Mesenchymal stem cell (in vitro differentiated cells and primary cell): ENCODE results near the gene CCR4.

Experiments
- DNase-seq: peaks from one replicate; pipeline ENCODE4 v3.0.0-alpha.2; 2013
- H2AFZ ChIP-seq: one replicate; pipeline ENCODE4 v1.6.1; 2013; ENCODE audit warnings: low read depth, mild to moderate bottlenecking, control low read depth, inconsistent platforms, low read length, moderate library complexity
- H2AK5ac ChIP-seq: 2 replicates; pipeline ENCODE4 v1.6.1; 2013; ENCODE audit warnings: low read length, moderate library complexity, mild to moderate bottlenecking, inconsistent platforms; ENCODE audit not compliant: severe bottlenecking
- H2BK120ac ChIP-seq: one replicate; pipeline ENCODE4 v1.6.1; 2013; ENCODE audit warnings: low read depth, mild to moderate bottlenecking, inconsistent platforms, low read length, moderate library complexity
- H2BK12ac ChIP-seq, 2 experiments: one replicate each; pipeline ENCODE4 v1.6.1; 2013; ENCODE audit warnings: inconsistent platforms in 2 of 2, low read length in 2 of 2, mild to moderate bottlenecking in 2 of 2, moderate library complexity in 2 of 2, control low read depth in 1 of 2
- H2BK15ac ChIP-seq: one replicate; pipeline ENCODE4 v1.6.1; 2013; ENCODE audit warnings: mild to moderate bottlenecking, low read depth, inconsistent platforms; ENCODE audit not compliant: poor library complexity, severe bottlenecking
- H2BK5ac ChIP-seq: 2 replicates; pipeline ENCODE4 v1.6.1; 2013; ENCODE audit warnings: low read depth, mild to moderate bottlenecking, low read length, control low read depth, inconsistent platforms; ENCODE audit not compliant: poor library complexity, severe bottlenecking
- H3K14ac ChIP-seq, 2 experiments: one replicate each; pipeline ENCODE4 v1.6.1; 2013; ENCODE audit warnings: inconsistent platforms in 2 of 2, low read length in 2 of 2, control low read depth in 1 of 2, mild to moderate bottlenecking in 1 of 2, moderate library complexity in 1 of 2
- H3K18ac ChIP-seq, 2 experiments: one replicate each; pipeline ENCODE4 v1.6.1; 2013; ENCODE audit warnings: inconsistent platforms in 2 of 2, low read length in 2 of 2, control low read depth in 1 of 2, low read depth in 1 of 2, mild to moderate bottlenecking in 1 of 2
- H3K23ac ChIP-seq, 2 experiments: one replicate each; pipeline ENCODE4 v1.6.1; 2013; ENCODE audit warnings: inconsistent platforms in 2 of 2, low read length in 2 of 2, mild to moderate bottlenecking in 2 of 2, moderate library complexity in 2 of 2, control low read depth in 1 of 2
- H3K27ac ChIP-seq: 2 replicates; pipeline ENCODE4 v1.5.1; 2013; ENCODE audit warnings: mild to moderate bottlenecking, moderate library complexity, low read length, control low read depth, inconsistent platforms; ENCODE audit not compliant: poor library complexity, severe bottlenecking
- H3K27me3 ChIP-seq, 2 experiments: 2 replicates each; pipeline versions ENCODE4 v1.6.1 to v1.7.0; 2013; ENCODE audit warnings: low read length in 2 of 2, mild to moderate bottlenecking in 2 of 2, moderate library complexity in 2 of 2, control low read depth in 1 of 2, inconsistent platforms in 1 of 2; ENCODE audit not compliant: control insufficient read depth in 1 of 2, insufficient read depth in 1 of 2
- H3K36me3 ChIP-seq, 2 experiments: 2 replicates each; pipeline versions ENCODE4 v1.6.1 to v1.7.0; 2013; ENCODE audit warnings: low read length in 2 of 2, control low read depth in 1 of 2, inconsistent platforms in 1 of 2, low read depth in 1 of 2, mild to moderate bottlenecking in 1 of 2; ENCODE audit not compliant: insufficient read depth in 2 of 2, control insufficient read depth in 1 of 2
- H3K4ac ChIP-seq, 2 experiments: one replicate each; pipeline ENCODE4 v1.6.1; 2013; ENCODE audit warnings: inconsistent platforms in 2 of 2, low read length in 2 of 2, mild to moderate bottlenecking in 2 of 2, moderate library complexity in 2 of 2, control low read depth in 1 of 2, low read depth in 1 of 2
- H3K4me1 ChIP-seq: 2 replicates; pipeline ENCODE4 v1.6.1; 2013; ENCODE audit warnings: low read depth, low read length, control low read depth; ENCODE audit not compliant: control insufficient read depth, insufficient read depth
- H3K4me2 ChIP-seq: 2 replicates; pipeline ENCODE4 v1.6.1; 2013; ENCODE audit warnings: low read length, mild to moderate bottlenecking, inconsistent platforms; ENCODE audit not compliant: poor library complexity, severe bottlenecking
- H3K4me3 ChIP-seq, 2 experiments: 2 replicates each; pipeline versions ENCODE4 v1.5.1 to v1.7.0; 2013; ENCODE audit warnings: low read length in 2 of 2, mild to moderate bottlenecking in 2 of 2, control low read depth in 1 of 2, low read depth in 1 of 2; ENCODE audit not compliant: insufficient read depth in 1 of 2
- H3K79me1 ChIP-seq: replicated peaks from 2 replicates; pipeline ENCODE4 v1.6.1; 2013; ENCODE audit warnings: mild to moderate bottlenecking, control low read depth, low read length, inconsistent platforms; ENCODE audit not compliant: poor library complexity, severe bottlenecking
- H3K9ac ChIP-seq: 2 replicates; pipeline ENCODE4 v1.7.0; 2013; ENCODE audit warnings: mild to moderate bottlenecking, low read length, moderate library complexity
- H3K9me3 ChIP-seq: 2 replicates; pipeline ENCODE4 v1.7.0; 2013; ENCODE audit warnings: mild to moderate bottlenecking, low read length; ENCODE audit not compliant: control insufficient read depth
- H4K8ac ChIP-seq: one replicate; pipeline ENCODE4 v1.6.1; 2013; ENCODE audit warnings: inconsistent platforms, mild to moderate bottlenecking, low read length, moderate library complexity
- H4K91ac ChIP-seq: one replicate; pipeline ENCODE4 v1.6.1; 2013; ENCODE audit warnings: mild to moderate bottlenecking, low read length, inconsistent platforms
- WGBS: methylation state at CpG from one replicate; pipeline ENCODE4 v1.1.7; 2013; ENCODE audit warnings: mixed read lengths; 5-methylcytosine and 5-hydroxymethylcytosine counted together

The CCR4 gene

DNA sequence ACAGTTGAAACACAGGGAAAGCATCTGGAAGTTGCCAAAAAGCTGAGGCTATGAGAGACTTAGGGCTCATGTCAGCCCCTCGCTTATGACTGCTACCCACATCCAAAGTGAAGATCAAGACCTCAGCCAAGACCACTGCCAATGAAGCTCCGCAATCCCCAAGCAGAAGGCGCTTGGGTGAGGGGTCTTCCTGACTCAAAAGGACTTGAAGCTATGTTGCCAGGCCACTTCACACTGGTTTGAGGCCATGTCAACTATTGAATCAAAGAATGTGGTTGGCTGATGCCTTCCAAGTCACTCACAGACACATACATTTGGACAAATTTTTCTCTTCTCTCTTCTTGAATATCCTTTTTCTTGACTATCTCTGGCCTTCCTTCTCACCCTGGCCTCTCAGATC is 928 bp upstream of the CCR4 start:
- Histone ChIP-seq H3K18ac (no peak overlapping the region), H2AK5ac (no peak overlapping the region), H2AFZ (no peak overlapping the region), H3K4ac (no peak overlapping the region), H3K36me3 (no peaks in the 10 kb centered on the region), H3K23ac (no peak overlapping the region), H3K79me1 (no peaks in the 10 kb centered on the region), H3K4me3 (no peak overlapping the region), H3K14ac (no peak overlapping the region), H3K9ac (no peak overlapping the region), H2BK12ac (no peak overlapping the region), H4K91ac (no peak overlapping the region), H3K4me2 (no peak overlapping the region), H3K27ac (no peak overlapping the region), H3K4me1 (no peaks in the 10 kb centered on the region), H4K8ac (no peak overlapping the region), H2BK5ac (no peak overlapping the region), H2BK120ac (no peak overlapping the region), H3K9me3 (no peaks in the 10 kb centered on the region), H2BK15ac (no peak overlapping the region), H3K27me3 (peaks cover 16 to 21% of the 10 kb centered on the region in 2 experiments)
- DNase-seq = no peak
- WGBS = 96% methylated on average over 3 of the region's 3 CpGs

DNA sequence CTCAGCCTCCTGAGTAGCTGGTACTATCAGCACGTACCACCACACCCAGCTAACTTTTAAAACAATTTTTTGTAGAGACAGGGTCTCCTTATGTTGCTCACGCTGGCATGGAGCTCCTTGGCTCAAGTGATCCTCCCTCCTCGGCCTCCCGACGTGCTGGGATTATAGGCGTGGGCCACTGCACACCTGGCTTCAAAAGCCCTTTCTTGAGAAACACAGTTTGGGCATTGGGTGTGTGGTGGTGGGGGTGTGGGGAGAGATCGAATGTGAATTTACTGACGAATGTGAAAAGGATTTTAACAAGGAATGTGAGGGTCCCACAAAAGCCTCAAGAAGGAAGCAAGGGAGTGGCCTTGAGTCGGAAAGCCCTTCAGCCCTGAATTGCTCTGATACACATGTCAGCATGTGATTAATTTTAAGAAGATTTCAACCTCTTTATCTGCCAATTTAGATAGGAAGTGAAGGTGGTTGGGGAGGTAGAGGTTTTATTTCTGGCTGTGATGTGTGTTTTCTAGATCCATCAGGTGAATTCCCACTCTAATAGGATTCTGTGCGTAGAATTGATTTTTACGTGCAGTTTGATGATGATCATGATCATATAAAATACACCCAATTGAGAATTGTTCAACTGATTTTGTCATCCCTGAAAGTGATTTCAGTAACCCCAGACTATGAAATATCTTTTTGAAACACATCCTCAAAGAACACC is 1.1 kb downstream of the CCR4 start:
- Histone ChIP-seq H2BK12ac (no peak overlapping the region), H3K4me3 (no peak overlapping the region), H2BK5ac (no peak overlapping the region)

DNA sequence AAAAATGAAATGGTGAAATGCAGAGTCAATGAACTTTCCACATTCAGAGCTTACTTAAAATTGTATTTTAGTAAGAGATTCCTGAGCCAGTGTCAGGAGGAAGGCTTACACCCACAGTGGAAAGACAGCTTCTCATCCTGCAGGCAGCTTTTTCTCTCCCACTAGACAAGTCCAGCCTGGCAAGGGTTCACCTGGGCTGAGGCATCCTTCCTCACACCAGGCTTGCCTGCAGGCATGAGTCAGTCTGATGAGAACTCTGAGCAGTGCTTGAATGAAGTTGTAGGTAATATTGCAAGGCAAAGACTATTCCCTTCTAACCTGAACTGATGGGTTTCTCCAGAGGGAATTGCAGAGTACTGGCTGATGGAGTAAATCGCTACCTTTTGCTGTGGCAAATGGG is 3.1 kb downstream of the CCR4 start:
- Histone ChIP-seq H3K9me3 (no peaks in the 10 kb centered on the region), H3K4me3 (no peak overlapping the region), H3K4ac (no peak overlapping the region), H3K18ac (no peak overlapping the region), H2BK5ac (no peak overlapping the region), H3K27ac (no peak overlapping the region), H3K36me3 (no peaks in the 10 kb centered on the region), H3K27me3 (peaks cover 19 to 21% of the 10 kb centered on the region in 2 experiments), H4K91ac (no peak overlapping the region), H3K4me2 (no peak overlapping the region), H2BK12ac (no peak overlapping the region), H2BK15ac (no peak overlapping the region), H2AK5ac (no peak overlapping the region), H3K9ac (no peak overlapping the region), H3K79me1 (no peaks in the 10 kb centered on the region), H2BK120ac (no peak overlapping the region), H2AFZ (no peak overlapping the region), H4K8ac (no peak overlapping the region), H3K4me1 (peaks cover 2% of the 10 kb centered on the region), H3K23ac (no peak overlapping the region), H3K14ac (no peak overlapping the region)
- 100% methylated on average over 1 of the region's 1 CpG for WGBS
- DNase-seq = no peak

More for the DNA sequence above, 1.1 kb downstream of the CCR4 start:
- no peaks in the 10 kb centered on the region for H3K4me1 ChIP-seq
- no peak overlapping the region for H3K4me2 ChIP-seq
- no peak overlapping the region for H2AK5ac ChIP-seq
- H3K14ac ChIP-seq = no peak overlapping the region
- H3K4ac ChIP-seq = no peak overlapping the region
- no peak overlapping the region for H3K9ac ChIP-seq
- H2BK15ac ChIP-seq = no peak overlapping the region
- 81% methylated on average over 9 of the region's 11 CpGs for WGBS
- H3K23ac ChIP-seq = no peak overlapping the region
- DNase-seq = no peak
- no peaks in the 10 kb centered on the region for H3K79me1 ChIP-seq
- no peak overlapping the region for H4K8ac ChIP-seq
- H3K18ac ChIP-seq = no peak overlapping the region
- no peak overlapping the region for H2AFZ ChIP-seq
- H3K27ac ChIP-seq = no peak overlapping the region
- H3K9me3 ChIP-seq = no peaks in the 10 kb centered on the region
- peaks cover 16 to 21% of the 10 kb centered on the region in 2 experiments for H3K27me3 ChIP-seq
- no peak overlapping the region for H4K91ac ChIP-seq
- H2BK120ac ChIP-seq = no peak overlapping the region
- no peaks in the 10 kb centered on the region for H3K36me3 ChIP-seq

DNA sequence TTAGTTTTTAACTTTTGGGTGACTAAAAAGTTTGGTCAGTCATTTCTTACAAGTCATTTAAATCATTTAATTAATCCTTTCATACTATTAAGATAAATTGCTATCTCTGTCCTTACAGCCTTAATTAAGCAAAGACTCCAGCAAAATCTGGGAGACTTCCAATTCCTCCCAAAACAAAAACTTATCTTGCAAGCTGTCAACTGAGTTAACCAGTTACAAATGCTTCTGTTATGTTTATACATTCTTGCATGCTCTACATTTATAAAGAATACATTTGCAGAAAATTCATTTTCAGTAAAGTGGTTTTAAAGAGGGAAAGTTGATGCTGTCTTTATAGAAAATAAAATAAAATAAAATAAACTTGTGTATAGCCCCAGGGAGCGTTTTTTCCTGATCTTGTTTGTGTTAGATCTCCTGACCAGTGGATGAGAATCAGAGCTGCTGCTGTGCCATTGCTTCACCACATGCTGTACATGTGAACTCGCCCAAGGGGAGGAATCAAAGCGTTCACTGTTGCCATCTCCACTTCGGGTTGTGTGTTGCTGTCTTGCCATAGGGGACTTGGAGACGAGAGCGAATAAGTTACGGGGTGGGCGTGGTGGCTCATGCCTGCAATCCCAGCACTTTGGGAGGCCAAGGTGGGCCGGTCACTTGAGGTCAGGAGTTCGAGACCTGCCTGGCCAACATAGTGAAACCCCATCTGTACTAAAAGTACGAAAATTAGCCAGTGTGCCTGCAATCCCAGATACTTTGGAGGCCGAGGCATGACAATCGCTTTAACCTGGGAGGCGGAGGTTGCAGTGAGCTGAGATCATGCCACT is 5.5 kb downstream of the CCR4 start:
- Histone ChIP-seq H3K79me1 (no peaks in the 10 kb centered on the region), H2BK120ac (no peak overlapping the region), H3K27me3 (peaks cover 11 to 17% of the 10 kb centered on the region in 2 experiments), H3K9me3 (no peaks in the 10 kb centered on the region), H2BK5ac (no peak overlapping the region), H3K4ac (no peak overlapping the region), H3K18ac (no peak overlapping the region), H4K8ac (no peak overlapping the region), H3K4me3 (no peak overlapping the region), H2BK12ac (no peak overlapping the region), H3K4me1 (peaks cover 2% of the 10 kb centered on the region), H3K27ac (no peak overlapping the region), H4K91ac (no peak overlapping the region), H3K4me2 (no peak overlapping the region), H3K36me3 (no peaks in the 10 kb centered on the region), H3K23ac (no peak overlapping the region), H2BK15ac (no peak overlapping the region), H2AK5ac (no peak overlapping the region), H3K9ac (no peak overlapping the region), H2AFZ (no peak overlapping the region), H3K14ac (no peak overlapping the region)
- peak; percentile 6 for DNase-seq
- 90% methylated on average over 14 of the region's 14 CpGs for whole genome bisulfite sequencing
